A549 treated with Mapracorat at 1 μM for 4 hours (cell line): ENCODE results near the gene SEMA4C. TPM values are rescaled to one million over a fixed set of nuclear protein-coding genes. Genes with fewer than 3 reads are reported as not detected.

Experiments used
- total RNA-seq: library from RNA; stranded (reverse); fragments of 200-300 nt; extraction: Qiagen RNA extraction; gene quantifications from 5 replicates; pipeline ENCODE4 v1.2.3, GENCODE V29; 2022

The SEMA4C gene, protein sequence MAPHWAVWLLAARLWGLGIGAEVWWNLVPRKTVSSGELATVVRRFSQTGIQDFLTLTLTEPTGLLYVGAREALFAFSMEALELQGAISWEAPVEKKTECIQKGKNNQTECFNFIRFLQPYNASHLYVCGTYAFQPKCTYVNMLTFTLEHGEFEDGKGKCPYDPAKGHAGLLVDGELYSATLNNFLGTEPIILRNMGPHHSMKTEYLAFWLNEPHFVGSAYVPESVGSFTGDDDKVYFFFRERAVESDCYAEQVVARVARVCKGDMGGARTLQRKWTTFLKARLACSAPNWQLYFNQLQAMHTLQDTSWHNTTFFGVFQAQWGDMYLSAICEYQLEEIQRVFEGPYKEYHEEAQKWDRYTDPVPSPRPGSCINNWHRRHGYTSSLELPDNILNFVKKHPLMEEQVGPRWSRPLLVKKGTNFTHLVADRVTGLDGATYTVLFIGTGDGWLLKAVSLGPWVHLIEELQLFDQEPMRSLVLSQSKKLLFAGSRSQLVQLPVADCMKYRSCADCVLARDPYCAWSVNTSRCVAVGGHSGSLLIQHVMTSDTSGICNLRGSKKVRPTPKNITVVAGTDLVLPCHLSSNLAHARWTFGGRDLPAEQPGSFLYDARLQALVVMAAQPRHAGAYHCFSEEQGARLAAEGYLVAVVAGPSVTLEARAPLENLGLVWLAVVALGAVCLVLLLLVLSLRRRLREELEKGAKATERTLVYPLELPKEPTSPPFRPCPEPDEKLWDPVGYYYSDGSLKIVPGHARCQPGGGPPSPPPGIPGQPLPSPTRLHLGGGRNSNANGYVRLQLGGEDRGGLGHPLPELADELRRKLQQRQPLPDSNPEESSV
- total RNA-seq: 15.7 to 21.7 TPM (median 20.4 TPM) in 5 replicates

DNA sequence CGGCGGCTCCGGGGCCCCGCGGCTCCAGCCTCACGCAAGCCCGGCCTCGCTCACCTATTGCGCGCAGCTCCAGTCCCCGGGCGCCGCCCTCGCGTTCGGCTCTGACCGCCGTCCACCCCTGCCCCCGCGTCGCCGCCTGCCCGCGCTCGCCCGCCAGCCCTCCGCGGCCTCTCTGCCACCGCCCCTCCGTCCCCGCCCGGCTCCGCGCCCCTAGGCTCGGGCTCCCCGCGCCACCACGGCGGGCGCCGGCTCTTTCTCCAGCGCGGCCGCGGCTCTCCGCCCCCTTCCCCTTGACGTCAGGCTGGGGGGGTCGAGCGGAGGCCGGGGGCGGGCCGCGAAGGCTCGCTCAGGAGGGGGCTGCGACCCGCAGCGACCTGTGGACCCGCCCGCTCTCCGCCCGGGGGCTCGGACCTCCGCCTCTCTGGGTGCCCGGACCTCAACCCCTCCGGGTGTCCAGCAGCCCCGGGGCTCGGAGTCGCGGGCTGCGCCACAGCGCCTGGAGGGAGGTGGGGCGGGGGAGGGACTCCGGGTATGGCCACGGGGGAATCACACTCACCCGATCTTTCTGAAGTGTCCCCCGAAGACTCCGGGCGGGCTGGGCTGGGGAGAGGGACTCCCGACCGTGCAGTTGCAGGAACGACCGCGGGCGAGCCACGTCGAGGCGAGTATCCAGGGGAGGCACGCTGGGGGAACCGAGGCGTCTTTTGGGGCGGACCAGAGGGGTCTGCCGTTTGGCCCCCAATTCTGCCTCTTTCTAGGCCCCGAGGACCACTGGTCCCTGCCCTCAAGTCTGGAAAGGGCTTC is at the start of gene SEMA4C:
SEMA4C (minus strand) TSS at position 259 of the 804 bp plus-strand sequence. CDS start 2,194 bp downstream, outside the sequence.

GRCh38 chr2:96857667-96858372 is 12.1 kb downstream of the SEMA4C start, which contains the start of gene ANKRD39:
TSS of gene ANKRD39 (minus strand) at chr2:96858016. CDS start at chr2:96857987, 29 bp downstream.

DNA sequence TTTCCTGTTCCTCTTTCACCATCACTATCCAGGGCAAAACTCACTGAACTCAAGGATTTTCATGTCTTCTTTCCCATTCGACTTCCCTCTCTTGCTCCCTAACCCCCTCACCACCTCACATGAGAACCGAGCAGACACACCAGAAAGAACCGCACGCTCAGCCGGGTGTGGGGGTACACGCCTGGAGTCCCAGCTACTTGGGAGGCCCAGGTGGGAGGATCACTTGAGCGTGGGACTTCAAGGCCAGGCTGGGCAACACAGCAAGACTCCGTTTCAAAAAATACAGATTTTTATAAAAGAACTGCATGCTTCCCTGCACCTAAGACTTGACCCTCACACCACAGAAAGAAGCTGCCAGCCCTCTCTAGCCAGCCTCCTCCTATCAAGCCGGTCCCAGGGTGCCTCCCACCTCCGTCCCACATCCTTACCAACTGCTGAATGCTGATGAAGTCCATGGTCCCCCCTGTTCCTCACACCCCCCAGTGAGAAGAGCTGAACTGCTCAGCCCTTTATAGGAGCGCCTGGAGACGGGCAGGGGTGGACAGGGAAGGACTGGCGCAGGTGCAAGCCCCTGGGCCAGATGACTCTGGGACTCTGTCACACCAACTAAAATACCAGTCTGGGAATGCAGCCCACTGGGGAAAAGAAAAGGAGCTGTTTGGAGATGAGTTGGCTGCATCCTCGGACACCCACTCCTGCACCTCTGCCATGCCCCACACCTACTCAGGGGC is 26.2 kb downstream of the SEMA4C start, which contains the start of gene ANKRD23:
ANKRD23 (minus strand) TSS at position 484 of the 731 bp plus-strand sequence; CDS start at position 455, 29 bp downstream.

GRCh38 chr2:96816127-96816835 is 53.6 kb downstream of the SEMA4C start, which contains the start of gene CNNM3:
TSS of gene CNNM3 (plus strand) at chr2:96816268. CDS start at chr2:96816278, 10 bp downstream.

Other genes with a start within 250 kb of the SEMA4C start
- 21.6 to 25.5 TPM (median 24.6 TPM) in 5 replicates for gene KANSL3, start 231.8 kb downstream of the SEMA4C start, total RNA-seq
- not detected in 5 replicates for gene FER1L5, start 227.3 kb downstream of the SEMA4C start, total RNA-seq
- gene LMAN2L, start 130.0 kb downstream of the SEMA4C start, total RNA-seq: 18.2 to 21.0 TPM (median 20.2 TPM) in 5 replicates
- gene CNNM4, start 109.2 kb downstream of the SEMA4C start, total RNA-seq: 9.4 to 11.8 TPM (median 11.2 TPM) in 5 replicates
- gene CNNM3, start 53.8 kb downstream of the SEMA4C start, total RNA-seq: 8.5 to 13.0 TPM (median 11.1 TPM) in 5 replicates
- 1.3 to 2.5 TPM (median 1.9 TPM) in 5 replicates for gene ANKRD23, start 26.1 kb downstream of the SEMA4C start, total RNA-seq
- 19.7 to 22.5 TPM (median 21.5 TPM) in 5 replicates for gene ANKRD39, start 12.1 kb downstream of the SEMA4C start, total RNA-seq
- gene FAM178B, start 116.5 kb upstream of the SEMA4C start, total RNA-seq: not detected in 5 replicates
- gene FAHD2B, start 224.8 kb upstream of the SEMA4C start, total RNA-seq: 10.2 to 12.0 TPM (median 11.6 TPM) in 5 replicates
- 4.5 to 8.9 TPM (median 6.9 TPM) in 5 replicates for gene ANKRD36, start 243.1 kb upstream of the SEMA4C start, total RNA-seq